Measurements from ENCODE around the gene SDK1. TPM values are rescaled to one million over a fixed set of nuclear protein-coding genes. Genes with fewer than 3 reads are reported as not detected.

Gene SDK1, protein sequence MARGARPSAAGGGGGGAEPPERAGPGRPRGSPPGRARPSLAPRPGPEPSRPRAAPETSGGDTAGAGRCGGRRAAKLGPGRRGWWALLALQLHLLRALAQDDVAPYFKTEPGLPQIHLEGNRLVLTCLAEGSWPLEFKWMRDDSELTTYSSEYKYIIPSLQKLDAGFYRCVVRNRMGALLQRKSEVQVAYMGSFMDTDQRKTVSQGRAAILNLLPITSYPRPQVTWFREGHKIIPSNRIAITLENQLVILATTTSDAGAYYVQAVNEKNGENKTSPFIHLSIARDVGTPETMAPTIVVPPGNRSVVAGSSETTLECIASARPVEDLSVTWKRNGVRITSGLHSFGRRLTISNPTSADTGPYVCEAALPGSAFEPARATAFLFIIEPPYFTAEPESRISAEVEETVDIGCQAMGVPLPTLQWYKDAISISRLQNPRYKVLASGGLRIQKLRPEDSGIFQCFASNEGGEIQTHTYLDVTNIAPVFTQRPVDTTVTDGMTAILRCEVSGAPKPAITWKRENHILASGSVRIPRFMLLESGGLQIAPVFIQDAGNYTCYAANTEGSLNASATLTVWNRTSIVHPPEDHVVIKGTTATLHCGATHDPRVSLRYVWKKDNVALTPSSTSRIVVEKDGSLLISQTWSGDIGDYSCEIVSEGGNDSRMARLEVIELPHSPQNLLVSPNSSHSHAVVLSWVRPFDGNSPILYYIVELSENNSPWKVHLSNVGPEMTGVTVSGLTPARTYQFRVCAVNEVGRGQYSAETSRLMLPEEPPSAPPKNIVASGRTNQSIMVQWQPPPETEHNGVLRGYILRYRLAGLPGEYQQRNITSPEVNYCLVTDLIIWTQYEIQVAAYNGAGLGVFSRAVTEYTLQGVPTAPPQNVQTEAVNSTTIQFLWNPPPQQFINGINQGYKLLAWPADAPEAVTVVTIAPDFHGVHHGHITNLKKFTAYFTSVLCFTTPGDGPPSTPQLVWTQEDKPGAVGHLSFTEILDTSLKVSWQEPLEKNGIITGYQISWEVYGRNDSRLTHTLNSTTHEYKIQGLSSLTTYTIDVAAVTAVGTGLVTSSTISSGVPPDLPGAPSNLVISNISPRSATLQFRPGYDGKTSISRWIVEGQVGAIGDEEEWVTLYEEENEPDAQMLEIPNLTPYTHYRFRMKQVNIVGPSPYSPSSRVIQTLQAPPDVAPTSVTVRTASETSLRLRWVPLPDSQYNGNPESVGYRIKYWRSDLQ (N-terminal part only)
- total RNA-seq (2022): 19.7 and 20.0 TPM in 2 replicates
- percentile 66 among the genes with signal in this experiment for Bru-seq, nascent RNA
- BruChase-seq, experiment 1, labeled RNA remaining after a 6-hour chase: percentile 73 among the genes with signal in this experiment
- percentile 77 among the genes with signal in this experiment for BruChase-seq, experiment 2, labeled RNA remaining after a 2-hour chase
- long read RNA-seq, partial matches to known transcripts: 1 of 10 reads
- long read RNA-seq, other reads (novel, unspliced or antisense): 9 of 10 reads

DNA sequence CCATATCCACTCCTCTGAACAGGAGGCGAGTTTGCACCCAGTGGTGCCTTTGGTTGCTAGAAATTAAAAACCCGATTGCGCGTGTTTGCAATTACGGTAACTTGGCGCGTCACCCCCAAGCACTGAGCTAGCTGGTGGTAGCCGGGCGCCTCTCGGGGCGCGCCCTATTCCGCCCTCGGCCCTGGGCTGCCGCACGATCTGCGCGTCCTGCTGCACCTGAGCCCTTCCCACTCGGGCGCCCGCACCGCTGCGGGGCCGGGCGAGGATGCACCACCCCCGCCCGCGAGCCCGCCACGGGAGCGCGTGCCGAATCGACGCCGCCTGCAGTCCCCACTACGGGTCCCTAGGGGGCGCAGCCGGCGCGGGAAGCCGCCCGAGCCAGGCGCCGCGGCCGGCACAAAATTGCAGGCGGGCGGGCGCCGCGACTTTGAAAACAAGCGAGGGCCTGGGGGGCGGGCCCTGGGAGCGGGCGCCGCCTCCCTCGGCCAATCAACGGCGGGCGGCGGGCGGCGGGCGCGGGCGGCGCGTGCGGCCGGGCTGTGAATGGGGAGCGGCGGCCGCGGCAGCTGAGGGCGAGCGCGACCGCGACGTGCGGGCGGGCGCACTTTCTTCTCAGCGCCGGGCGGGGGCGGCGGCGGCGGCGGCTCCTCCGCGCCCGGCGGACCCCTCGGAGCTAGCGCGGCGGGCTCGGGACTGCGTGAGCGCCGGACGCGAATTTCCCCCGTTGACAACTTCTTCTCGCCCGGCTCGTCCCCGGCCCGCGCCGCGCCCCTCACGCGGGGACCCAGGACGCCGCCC is at the start of gene SDK1:
Gene SDK1, plus strand, starts transcription at position 602 of the 798 bp plus-strand sequence. CDS start 335 bp downstream, outside the sequence.
- intact Hi-C loops (cut with micrococcal nuclease; ENCODE audit: unreplicated experiment): loop anchor here (1.0 to 10.0 kb wide), 6 partner anchors 101 to 596 kb away; no protein-coding TSS in a partner anchor
- CTCF ChIA-PET: interaction anchor here (0.6 to 1.8 kb wide), 16 partner anchors 10 to 1399 kb away, joined by 3 to 13 read pairs (median 4); no protein-coding TSS in a partner anchor
- no peaks in the 10 kb centered on the region for H3K27me3 Mint-ChIP-seq (ENCODE audit: unreplicated experiment)
- DNase-seq: peak; percentile 99
- H3K4me1 Mint-ChIP-seq (ENCODE audit: low read depth, unreplicated experiment): peaks cover 19% of the 10 kb centered on the region
- no TSS peak for BruUV-seq (replicated peaks)
- H3K27ac Mint-ChIP-seq (ENCODE audit: unreplicated experiment): peak within 1 kb of the TSS; percentile 70
- H3K4me3 Mint-ChIP-seq (ENCODE audit: low read depth, unreplicated experiment): peak within 1 kb of the TSS; percentile 75
- H3K36me3 Mint-ChIP-seq (ENCODE audit: insufficient read depth, unreplicated experiment): peaks cover 28% of the 10 kb centered on the region
- H3K9me3 Mint-ChIP-seq (ENCODE audit: low read depth, unreplicated experiment): no peaks in the 10 kb centered on the region
- TF ChIP-seq, protein P1, sequence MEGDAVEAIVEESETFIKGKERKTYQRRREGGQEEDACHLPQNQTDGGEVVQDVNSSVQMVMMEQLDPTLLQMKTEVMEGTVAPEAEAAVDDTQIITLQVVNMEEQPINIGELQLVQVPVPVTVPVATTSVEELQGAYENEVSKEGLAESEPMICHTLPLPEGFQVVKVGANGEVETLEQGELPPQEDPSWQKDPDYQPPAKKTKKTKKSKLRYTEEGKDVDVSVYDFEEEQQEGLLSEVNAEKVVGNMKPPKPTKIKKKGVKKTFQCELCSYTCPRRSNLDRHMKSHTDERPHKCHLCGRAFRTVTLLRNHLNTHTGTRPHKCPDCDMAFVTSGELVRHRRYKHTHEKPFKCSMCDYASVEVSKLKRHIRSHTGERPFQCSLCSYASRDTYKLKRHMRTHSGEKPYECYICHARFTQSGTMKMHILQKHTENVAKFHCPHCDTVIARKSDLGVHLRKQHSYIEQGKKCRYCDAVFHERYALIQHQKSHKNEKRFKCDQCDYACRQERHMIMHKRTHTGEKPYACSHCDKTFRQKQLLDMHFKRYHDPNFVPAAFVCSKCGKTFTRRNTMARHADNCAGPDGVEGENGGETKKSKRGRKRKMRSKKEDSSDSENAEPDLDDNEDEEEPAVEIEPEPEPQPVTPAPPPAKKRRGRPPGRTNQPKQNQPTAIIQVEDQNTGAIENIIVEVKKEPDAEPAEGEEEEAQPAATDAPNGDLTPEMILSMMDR (IDR thresholded peaks at IDR 0.05; ENCODE audit: unreplicated experiment): peak; percentile 94

DNA sequence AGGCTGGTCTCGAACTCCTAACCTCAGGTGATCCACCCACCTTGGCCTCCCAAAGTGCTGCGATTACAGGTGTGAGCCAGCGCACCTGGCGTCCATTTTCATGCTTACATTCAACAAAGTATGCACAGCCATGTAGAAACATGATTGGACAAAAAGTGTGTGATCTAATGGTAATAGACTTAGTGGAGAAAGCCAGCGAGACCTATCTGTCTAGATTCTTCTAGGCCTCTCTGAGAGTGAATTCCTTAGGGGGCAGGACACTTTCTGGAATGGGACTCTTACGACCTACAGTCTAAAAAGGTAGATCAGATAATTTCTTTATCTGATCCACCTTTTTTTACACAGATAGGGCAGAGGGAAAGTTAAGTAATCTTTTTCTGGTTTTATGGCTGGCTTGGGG is 46.3 kb upstream of the SDK1 start:
- CTCF ChIA-PET: no interaction called here
- intact Hi-C loops (cut with micrococcal nuclease; ENCODE audit: unreplicated experiment): no loop called here
- Mint-ChIP-seq H3K36me3 (ENCODE audit: insufficient read depth, unreplicated experiment) (no peaks in the 10 kb centered on the region), H3K4me3 (ENCODE audit: low read depth, unreplicated experiment) (no peak overlapping the region), H3K27me3 (ENCODE audit: unreplicated experiment) (peaks cover 23% of the 10 kb centered on the region), H3K27ac (ENCODE audit: unreplicated experiment) (no peak overlapping the region), H3K9me3 (ENCODE audit: low read depth, unreplicated experiment) (no peaks in the 10 kb centered on the region), H3K4me1 (ENCODE audit: low read depth, unreplicated experiment) (no peaks in the 10 kb centered on the region)
- DNase-seq: no peak
- no TSS peak for BruUV-seq (replicated peaks)
- TF ChIP-seq, protein P1 (IDR thresholded peaks at IDR 0.05; ENCODE audit: unreplicated experiment): no peak

DNA sequence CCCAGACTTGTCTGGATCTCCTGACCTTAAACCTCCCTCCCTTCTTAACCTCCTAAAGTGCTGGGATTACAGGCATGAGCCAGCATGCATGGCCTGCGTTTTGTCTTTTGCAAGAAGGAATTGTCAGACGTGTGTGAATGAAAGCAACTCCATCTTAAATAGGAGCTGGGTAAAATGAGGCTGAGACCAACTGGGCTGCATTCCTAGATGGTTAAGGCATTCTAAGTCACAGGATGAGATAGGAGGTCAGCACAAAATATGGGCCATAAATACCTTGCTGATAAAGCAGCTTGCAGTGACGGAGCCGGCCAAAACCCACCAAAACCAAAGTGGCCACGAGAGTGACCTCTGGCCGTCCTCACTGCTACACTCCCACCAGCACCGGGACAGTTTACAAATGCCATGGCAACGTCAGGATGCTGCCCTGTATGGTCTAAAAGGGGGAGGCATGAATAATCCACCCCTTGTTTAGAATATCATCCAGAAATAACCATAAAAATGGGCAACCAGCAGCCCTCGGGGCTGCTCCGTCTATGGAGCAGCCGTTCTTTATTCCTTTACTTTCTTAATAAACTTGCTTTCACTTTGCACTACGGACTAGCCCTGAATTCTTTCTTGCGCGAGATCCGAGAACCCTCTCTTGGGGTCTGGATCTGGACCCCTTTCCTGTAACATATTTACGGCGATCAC is 41.2 kb upstream of the SDK1 start:
- no peak for DNase-seq
- intact Hi-C loops (cut with micrococcal nuclease; ENCODE audit: unreplicated experiment): no loop called here
- TF ChIP-seq, protein P1 (IDR thresholded peaks at IDR 0.05; ENCODE audit: unreplicated experiment): no peak
- H3K9me3 Mint-ChIP-seq (ENCODE audit: low read depth, unreplicated experiment): no peaks in the 10 kb centered on the region
- H3K27me3 Mint-ChIP-seq (ENCODE audit: unreplicated experiment): peaks cover 48% of the 10 kb centered on the region
- peak overlapping the region; percentile 67 for H3K4me3 Mint-ChIP-seq (ENCODE audit: low read depth, unreplicated experiment)
- CTCF ChIA-PET: interaction anchor here (0.6 kb wide), 1 partner anchor 75 kb away, joined by 3 read pairs; no protein-coding TSS in a partner anchor
- H3K27ac Mint-ChIP-seq (ENCODE audit: unreplicated experiment): no peak overlapping the region
- peaks cover 4% of the 10 kb centered on the region for H3K36me3 Mint-ChIP-seq (ENCODE audit: insufficient read depth, unreplicated experiment)
- BruUV-seq (replicated peaks): no TSS peak
- no peaks in the 10 kb centered on the region for H3K4me1 Mint-ChIP-seq (ENCODE audit: low read depth, unreplicated experiment)
